ENCODE results near the gene PRKG1.
"Not testable (repeated sequence)": the region's sequence is repeated elsewhere in the genome, so short reads cannot be mapped to it uniquely, and the experiment has no call there.

The PRKG1 gene

GRCh38 chr10:52212062-52212461 lies 1137.8 kb downstream of the PRKG1 start:
- peak; percentile 39 for DNase-seq

GRCh38 chr10:52212802-52213201 lies 1138.5 kb downstream of the PRKG1 start:
- DNase-seq, result no peak

GRCh38 chr10:52213321-52213752 lies 1139.0 kb downstream of the PRKG1 start:
- DNase-seq, result peak; percentile 75

- DNase-seq, result peak; percentile 48
These were observed 1141.6 kb downstream of the PRKG1 start for GRCh38 chr10:52215745-52216361.

- peak; percentile 80 for DNase-seq
These were observed 1142.6 kb downstream of the PRKG1 start for GRCh38 chr10:52216852-52217251.

- no peak for DNase-seq
These were observed 1143.2 kb downstream of the PRKG1 start for GRCh38 chr10:52217531-52217930.

GRCh38 chr10:52220947-52221346 lies 1146.7 kb downstream of the PRKG1 start:
- no peak for DNase-seq

- no peak for DNase-seq
These were observed 1147.6 kb downstream of the PRKG1 start for GRCh38 chr10:52221923-52222322.

- peak; percentile 73 for DNase-seq
These were observed 1152.0 kb downstream of the PRKG1 start for GRCh38 chr10:52226197-52226847.

- no peak for DNase-seq
These were observed 1154.3 kb downstream of the PRKG1 start for GRCh38 chr10:52228556-52228955.

- DNase-seq, result peak; percentile 61
These were observed 1155.1 kb downstream of the PRKG1 start for GRCh38 chr10:52229291-52229931.

GRCh38 chr10:52232561-52233350 lies 1158.5 kb downstream of the PRKG1 start:
- DNase-seq, result no peak

GRCh38 chr10:52233351-52233991 lies 1159.2 kb downstream of the PRKG1 start:
- DNase-seq, result not testable (repeated sequence)

GRCh38 chr10:52239771-52240170 lies 1165.5 kb downstream of the PRKG1 start:
- no peak for DNase-seq

- DNase-seq, result no peak
These were observed 1171.3 kb downstream of the PRKG1 start for GRCh38 chr10:52245547-52245946.

GRCh38 chr10:52247929-52248328 lies 1173.6 kb downstream of the PRKG1 start:
- not testable (repeated sequence) for DNase-seq

GRCh38 chr10:52248697-52249306 lies 1174.5 kb downstream of the PRKG1 start:
- no peak for DNase-seq

GRCh38 chr10:52249850-52250395 lies 1175.6 kb downstream of the PRKG1 start:
- no peak for DNase-seq

GRCh38 chr10:52250510-52250909 lies 1176.2 kb downstream of the PRKG1 start:
- no peak for DNase-seq

- DNase-seq, result no peak
These were observed 1178.0 kb downstream of the PRKG1 start for GRCh38 chr10:52252307-52252706.

- DNase-seq, result no peak
These were observed 1182.8 kb downstream of the PRKG1 start for GRCh38 chr10:52256832-52257691.
